Measurements from ENCODE around the gene CACNA2D3. TPM values are rescaled to one million over a fixed set of nuclear protein-coding genes. Genes with fewer than 3 reads are reported as not detected.

The CACNA2D3 gene
- total RNA-seq, 1 experiment from 2014 or later = 0.59 TPM

DNA sequence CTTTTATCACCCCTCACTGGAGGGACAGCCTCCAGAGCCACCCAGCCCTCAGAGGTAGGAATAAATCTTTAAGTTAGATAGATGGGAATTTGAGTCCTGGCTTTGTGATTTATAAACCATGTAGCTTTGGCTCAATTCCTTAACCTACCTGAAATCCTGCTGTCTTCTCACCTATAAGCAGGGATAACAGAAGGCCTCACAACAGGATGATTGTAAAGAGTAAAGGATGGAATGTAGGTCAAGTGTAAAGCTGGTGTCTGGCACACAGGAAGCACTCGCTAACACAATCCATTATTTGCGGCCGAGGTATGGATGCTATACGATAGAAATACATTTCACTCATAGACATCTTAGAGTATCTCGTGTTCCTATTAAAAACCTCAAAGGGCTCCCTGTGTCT lies 968.4 kb downstream of the CACNA2D3 start:
- H3K9me3 ChIP-seq (ENCODE audit: insufficient read depth, low read depth) = no peaks in the 10 kb centered on the region
- no peak overlapping the region for H2AFZ ChIP-seq
- no peak overlapping the region for H3K4me3 ChIP-seq
- POLR2A ChIA-PET (ENCODE audit: unreplicated experiment) = no interaction called here
- H3K9me2 ChIP-seq (ENCODE audit: insufficient read depth) = no peaks in the 10 kb centered on the region
- TF ChIP-seq, protein P1, sequence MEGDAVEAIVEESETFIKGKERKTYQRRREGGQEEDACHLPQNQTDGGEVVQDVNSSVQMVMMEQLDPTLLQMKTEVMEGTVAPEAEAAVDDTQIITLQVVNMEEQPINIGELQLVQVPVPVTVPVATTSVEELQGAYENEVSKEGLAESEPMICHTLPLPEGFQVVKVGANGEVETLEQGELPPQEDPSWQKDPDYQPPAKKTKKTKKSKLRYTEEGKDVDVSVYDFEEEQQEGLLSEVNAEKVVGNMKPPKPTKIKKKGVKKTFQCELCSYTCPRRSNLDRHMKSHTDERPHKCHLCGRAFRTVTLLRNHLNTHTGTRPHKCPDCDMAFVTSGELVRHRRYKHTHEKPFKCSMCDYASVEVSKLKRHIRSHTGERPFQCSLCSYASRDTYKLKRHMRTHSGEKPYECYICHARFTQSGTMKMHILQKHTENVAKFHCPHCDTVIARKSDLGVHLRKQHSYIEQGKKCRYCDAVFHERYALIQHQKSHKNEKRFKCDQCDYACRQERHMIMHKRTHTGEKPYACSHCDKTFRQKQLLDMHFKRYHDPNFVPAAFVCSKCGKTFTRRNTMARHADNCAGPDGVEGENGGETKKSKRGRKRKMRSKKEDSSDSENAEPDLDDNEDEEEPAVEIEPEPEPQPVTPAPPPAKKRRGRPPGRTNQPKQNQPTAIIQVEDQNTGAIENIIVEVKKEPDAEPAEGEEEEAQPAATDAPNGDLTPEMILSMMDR (conservative IDR thresholded peaks at IDR 0.05) = no peak
- no peak for TF ChIP-seq EZH2 (IDR thresholded peaks at IDR 0.05; ENCODE audit: low read depth)
- H3K36me3 ChIP-seq (ENCODE audit: low read depth) = no peaks in the 10 kb centered on the region
- no peaks in the 10 kb centered on the region for H3K79me2 ChIP-seq (ENCODE audit: low read depth)
- no peaks in the 10 kb centered on the region for H3F3A ChIP-seq (ENCODE audit: insufficient read depth, low read depth)
- no peak overlapping the region for H3K4me2 ChIP-seq
- H4K20me1 ChIP-seq (ENCODE audit: insufficient read depth) = no peaks in the 10 kb centered on the region
- intact Hi-C loops (cut with micrococcal nuclease; ENCODE audit: unreplicated experiment) = no loop called here
- CTCF ChIA-PET = no interaction called here
- H3K27ac ChIP-seq = no peak overlapping the region
- no peaks in the 10 kb centered on the region for H3K27me3 ChIP-seq (ENCODE audit: insufficient read depth, low read depth)
- DNase-seq = no peak
- no TSS peak for BruUV-seq (replicated peaks)
- no peaks in the 10 kb centered on the region for H3K4me1 ChIP-seq (replicated peaks; ENCODE audit: insufficient read depth)

DNA sequence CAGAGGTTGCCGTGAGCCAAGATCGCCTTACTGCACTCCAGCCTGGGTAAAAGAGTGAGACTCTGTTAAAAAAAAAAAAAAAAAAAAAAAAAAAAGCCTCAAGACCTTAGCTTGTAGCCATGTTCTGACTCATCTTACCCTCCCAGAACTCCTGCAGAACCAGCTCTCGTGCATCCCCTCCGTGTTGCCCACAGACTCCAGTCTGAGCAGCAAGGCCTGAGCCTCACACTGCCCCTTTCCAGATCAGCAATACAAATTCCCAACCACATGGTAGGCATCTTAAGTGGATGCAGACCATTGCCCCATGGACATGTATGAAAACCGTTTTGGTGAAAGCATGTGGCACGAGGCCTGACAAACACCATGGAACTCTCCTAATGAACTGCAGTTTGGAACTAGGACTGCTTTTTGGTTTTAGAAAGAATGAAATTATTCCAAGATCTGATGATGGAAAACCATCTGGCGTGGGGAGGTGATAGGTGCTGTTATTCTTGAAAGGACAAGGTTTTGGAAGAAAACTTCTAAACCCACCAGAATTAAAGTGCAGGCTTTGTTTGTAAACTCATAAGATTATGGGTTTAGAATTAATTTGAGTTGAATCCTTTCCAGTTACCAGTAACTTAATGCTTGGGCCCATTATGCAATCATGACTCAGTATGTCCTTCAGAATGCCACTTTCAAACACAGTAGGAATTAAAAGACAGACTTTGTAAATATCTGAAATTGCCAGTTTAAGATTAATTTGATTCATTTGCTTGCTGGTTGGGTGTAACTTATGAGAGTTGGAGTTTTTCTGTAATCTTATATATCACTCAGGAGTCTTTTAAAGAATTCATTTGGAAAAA lies 969.3 kb downstream of the CACNA2D3 start:
- no TSS peak for BruUV-seq (replicated peaks)
- Histone ChIP-seq H3K36me3 (ENCODE audit: low read depth) (no peaks in the 10 kb centered on the region), H3K9me2 (ENCODE audit: insufficient read depth) (no peaks in the 10 kb centered on the region), H3F3A (ENCODE audit: insufficient read depth, low read depth) (no peaks in the 10 kb centered on the region), H3K9me3 (ENCODE audit: insufficient read depth, low read depth) (no peaks in the 10 kb centered on the region), H3K4me2 (no peak overlapping the region), H3K4me1 (replicated peaks; ENCODE audit: insufficient read depth) (no peaks in the 10 kb centered on the region), H3K79me2 (ENCODE audit: low read depth) (no peaks in the 10 kb centered on the region), H2AFZ (no peak overlapping the region), H3K4me3 (no peak overlapping the region), H4K20me1 (ENCODE audit: insufficient read depth) (no peaks in the 10 kb centered on the region), H3K27me3 (ENCODE audit: insufficient read depth, low read depth) (no peaks in the 10 kb centered on the region), H3K27ac (no peak overlapping the region)
- intact Hi-C loops (cut with micrococcal nuclease; ENCODE audit: unreplicated experiment) = no loop called here
- no peak for TF ChIP-seq EZH2 (IDR thresholded peaks at IDR 0.05; ENCODE audit: low read depth)
- TF ChIP-seq, protein P1 (conservative IDR thresholded peaks at IDR 0.05) = no peak
- POLR2A ChIA-PET (ENCODE audit: unreplicated experiment) = no interaction called here
- CTCF ChIA-PET = interaction anchor here (0.6 kb wide), 1 partner anchor 183 kb away, joined by 4 read pairs; no protein-coding TSS in a partner anchor
- DNase-seq = no peak

DNA sequence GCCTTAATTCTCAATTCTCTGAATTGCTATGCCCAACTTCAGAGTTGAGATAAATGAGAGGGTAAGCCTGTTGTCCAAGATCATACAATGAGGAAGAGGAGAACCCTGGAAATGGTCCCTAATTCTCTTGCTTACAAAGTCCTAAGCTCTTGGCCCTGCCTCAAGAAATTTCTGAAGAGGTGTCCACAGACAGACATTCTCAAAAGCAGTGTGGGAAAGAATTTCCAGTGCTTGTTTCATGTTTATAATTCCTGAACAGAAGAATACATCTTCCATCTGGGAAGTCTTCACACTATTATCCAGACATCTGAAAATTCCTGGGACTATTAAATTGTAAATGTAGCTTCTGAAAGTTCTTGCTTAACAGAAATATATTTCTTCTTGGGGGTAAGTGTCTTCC lies 972.3 kb downstream of the CACNA2D3 start:
- BruUV-seq (replicated peaks) = no TSS peak
- CTCF ChIA-PET = no interaction called here

More for the DNA sequence above, 972.3 kb downstream of the CACNA2D3 start:
- POLR2A ChIA-PET (ENCODE audit: unreplicated experiment) = no interaction called here
- no peaks in the 10 kb centered on the region for H3K36me3 ChIP-seq (ENCODE audit: low read depth)
- intact Hi-C loops (cut with micrococcal nuclease; ENCODE audit: unreplicated experiment) = no loop called here
- no peak overlapping the region for H2AFZ ChIP-seq
- no peaks in the 10 kb centered on the region for H3K79me2 ChIP-seq (ENCODE audit: low read depth)
- no peak overlapping the region for H3K4me3 ChIP-seq
- H3K9me2 ChIP-seq (ENCODE audit: insufficient read depth) = no peaks in the 10 kb centered on the region
- no peaks in the 10 kb centered on the region for H3F3A ChIP-seq (ENCODE audit: insufficient read depth, low read depth)
- no peak overlapping the region for H3K27ac ChIP-seq
- H3K9me3 ChIP-seq (ENCODE audit: insufficient read depth, low read depth) = no peaks in the 10 kb centered on the region; the same call in 1 of the 2 replicates
- no peaks in the 10 kb centered on the region for H3K27me3 ChIP-seq (ENCODE audit: insufficient read depth, low read depth)
- no peak for TF ChIP-seq EZH2 (IDR thresholded peaks at IDR 0.05; ENCODE audit: low read depth)
- TF ChIP-seq, protein P1 (conservative IDR thresholded peaks at IDR 0.05) = no peak
- no peak for DNase-seq
- H4K20me1 ChIP-seq (ENCODE audit: insufficient read depth) = no peaks in the 10 kb centered on the region
- no peaks in the 10 kb centered on the region for H3K4me1 ChIP-seq (replicated peaks; ENCODE audit: insufficient read depth)
- no peak overlapping the region for H3K4me2 ChIP-seq

Measured in PC-9 (cell line).